Measurements from ENCODE around the gene PDXP.

- TF ChIP-seq CTCF (IDR thresholded peaks at IDR 0.05), result no peak
- TF ChIP-seq REST (IDR thresholded peaks at IDR 0.05; ENCODE audit: insufficient read depth in 1 of 2, low read depth in 2 of 2, low read length in 1 of 2), result no peak
- TF ChIP-seq POLR2AphosphoS5 (IDR thresholded peaks at IDR 0.05; ENCODE audit: low read depth, low read length), result no peak
- TF ChIP-seq TCF7L2 (IDR thresholded peaks at IDR 0.05; ENCODE audit: low read depth, low read length), result no peak
- TF ChIP-seq SIN3A (IDR thresholded peaks at IDR 0.05; ENCODE audit: borderline replicate concordance, insufficient read depth, low read depth, low read length), result no peak
These were observed 41.1 kb upstream of the PDXP start for GRCh38 chr22:37617431-37617830.

Measured in Panc1 (cell line).